H9 (cell line): Measurements from ENCODE around the gene CFAP77. TPM values are rescaled to one million over a fixed set of nuclear protein-coding genes. Genes with fewer than 3 reads are reported as not detected.

ENCODE experiments used
- DNase-seq: peaks from one replicate; pipeline ENCODE4 v3.0.0-alpha.2; 2017
- H2AFZ ChIP-seq: one replicate; pipeline ENCODE4 v1.6.1; 2013; ENCODE audit warnings: mild to moderate bottlenecking, low read length, control low read depth, moderate library complexity
- H2AK5ac ChIP-seq: 2 replicates; pipeline ENCODE4 v1.6.1; 2013; ENCODE audit warnings: low read length, control low read depth, mixed read lengths; ENCODE audit not compliant: insufficient read length
- H2BK120ac ChIP-seq: one replicate; pipeline ENCODE4 v1.6.1; 2013; ENCODE audit warnings: low read depth, mild to moderate bottlenecking, low read length, control low read depth, inconsistent platforms; ENCODE audit not compliant: poor library complexity, severe bottlenecking
- H2BK12ac ChIP-seq: 2 replicates; pipeline ENCODE4 v1.6.1; 2013; ENCODE audit warnings: low read length, control low read depth, mixed read lengths, low read depth; ENCODE audit not compliant: insufficient read length
- H2BK15ac ChIP-seq: 2 replicates; pipeline ENCODE4 v1.6.1; 2013; ENCODE audit warnings: low read depth, low read length, control low read depth
- H2BK20ac ChIP-seq: one replicate; pipeline ENCODE4 v1.6.1; 2013; ENCODE audit warnings: low read depth, mild to moderate bottlenecking, low read length, control low read depth, inconsistent platforms; ENCODE audit not compliant: poor library complexity, severe bottlenecking
- H2BK5ac ChIP-seq: 2 replicates; pipeline ENCODE4 v1.6.1; 2013; ENCODE audit warnings: low read length, control low read depth, mixed read lengths; ENCODE audit not compliant: insufficient read length
- H3K14ac ChIP-seq: 2 replicates; pipeline ENCODE4 v1.6.1; 2013; ENCODE audit warnings: low read length, control low read depth; ENCODE audit not compliant: insufficient read depth
- H3K18ac ChIP-seq: 2 replicates; pipeline ENCODE4 v1.6.1; 2013; ENCODE audit warnings: low read depth, mild to moderate bottlenecking, mixed read lengths, low read length, control low read depth; ENCODE audit not compliant: insufficient read length
- H3K23ac ChIP-seq: 2 replicates; pipeline ENCODE4 v1.6.1; 2013; ENCODE audit warnings: low read length, control low read depth, mixed read lengths, low read depth; ENCODE audit not compliant: insufficient read length
- H3K23me2 ChIP-seq: 2 replicates; pipeline ENCODE4 v1.6.1; 2013; ENCODE audit warnings: low read depth, mild to moderate bottlenecking, mixed read lengths, low read length, control low read depth; ENCODE audit not compliant: insufficient read length, poor library complexity, severe bottlenecking
- H3K27ac ChIP-seq: 2 replicates; pipeline ENCODE4 v1.5.1; 2013; ENCODE audit warnings: low read length, control low read depth, mixed read lengths, low read depth; ENCODE audit not compliant: insufficient read length
- H3K27me3 ChIP-seq: 2 replicates; pipeline ENCODE4 v1.6.1; 2013; ENCODE audit warnings: low read length, control low read depth, inconsistent platforms; ENCODE audit not compliant: insufficient read depth
- H3K4ac ChIP-seq: 2 replicates; pipeline ENCODE4 v1.6.1; 2013; ENCODE audit warnings: low read depth, mild to moderate bottlenecking, control low read depth, inconsistent platforms, low read length, moderate library complexity
- H3K4me1 ChIP-seq: 2 replicates; pipeline ENCODE4 v1.6.1; 2013; ENCODE audit warnings: low read length, control low read depth, inconsistent platforms; ENCODE audit not compliant: insufficient read depth
- H3K4me2 ChIP-seq: 2 replicates; pipeline ENCODE4 v1.6.1; 2013; ENCODE audit warnings: low read length, control low read depth, mixed read lengths; ENCODE audit not compliant: insufficient read length, insufficient read depth
- H3K56ac ChIP-seq: 2 replicates; pipeline ENCODE4 v1.6.1; 2013; ENCODE audit warnings: low read depth, mild to moderate bottlenecking, mixed read lengths, low read length, control low read depth; ENCODE audit not compliant: insufficient read length
- H3K79me1 ChIP-seq: 2 replicates; pipeline ENCODE4 v1.6.1; 2013; ENCODE audit warnings: low read depth, mild to moderate bottlenecking, moderate library complexity, low read length, control low read depth, inconsistent platforms; ENCODE audit not compliant: insufficient read depth, poor library complexity, severe bottlenecking
- H3K79me2 ChIP-seq: 2 replicates; pipeline ENCODE4 v1.6.1; 2013; ENCODE audit warnings: low read length, control low read depth, inconsistent platforms; ENCODE audit not compliant: insufficient read depth
- H3K9ac ChIP-seq: 2 replicates; pipeline ENCODE4 v1.6.1; 2013; ENCODE audit warnings: low read length, control low read depth, mixed read lengths; ENCODE audit not compliant: insufficient read length; ENCODE audit errors: extremely low read depth
- H3K9me3 ChIP-seq: one replicate; pipeline ENCODE4 v1.6.1; 2013; ENCODE audit warnings: low read depth, low read length, inconsistent platforms; ENCODE audit not compliant: control insufficient read depth
- H3T11ph ChIP-seq: one replicate; pipeline ENCODE4 v1.6.1; 2013; ENCODE audit warnings: mild to moderate bottlenecking, low read length, control low read depth, inconsistent platforms
- H4K20me1 ChIP-seq: one replicate; pipeline ENCODE4 v1.6.1; 2013; ENCODE audit not compliant: control insufficient read depth, insufficient read length, insufficient read depth
- H4K5ac ChIP-seq: 2 replicates; pipeline ENCODE4 v1.6.1; 2013; ENCODE audit warnings: low read depth, mild to moderate bottlenecking, mixed read lengths, low read length, control low read depth; ENCODE audit not compliant: insufficient read length
- H4K8ac ChIP-seq: replicated peaks from 2 replicates; pipeline ENCODE4 v1.6.1; 2013; ENCODE audit warnings: low read length, control low read depth, mixed read lengths, low read depth; ENCODE audit not compliant: insufficient read length
- H4K91ac ChIP-seq: 2 replicates; pipeline ENCODE4 v1.6.1; 2013; ENCODE audit warnings: low read depth, mild to moderate bottlenecking, moderate library complexity, mixed read lengths, low read length, control low read depth; ENCODE audit not compliant: insufficient read length
- H3K27ac Mint-ChIP-seq, 3 experiments: 2 replicates in 2 of 3; 3 replicates in 1 of 3; pipeline ENCODE4 v1.8.0; 2020 to 2021; ENCODE audit warnings: mixed read lengths in 3 of 3, mild to moderate bottlenecking in 1 of 3, moderate library complexity in 1 of 3
- H3K27me3 Mint-ChIP-seq: 2 replicates; pipeline ENCODE4 v1.8.0; 2021; ENCODE audit warnings: low read depth, mild to moderate bottlenecking, moderate library complexity, mixed read lengths
- H3K36me3 Mint-ChIP-seq, 3 experiments: 2 replicates in 2 of 3; 3 replicates in 1 of 3; pipeline ENCODE4 v1.8.0; 2020 to 2021; ENCODE audit warnings: low read depth in 3 of 3, mixed read lengths in 3 of 3; ENCODE audit not compliant: insufficient read depth in 1 of 3
- H3K4me1 Mint-ChIP-seq, 2 experiments: 2 replicates each; pipeline ENCODE4 v1.8.0; 2020; ENCODE audit warnings: mixed read lengths in 2 of 2
- H3K4me3 Mint-ChIP-seq, 2 experiments: 2 replicates in 1 of 2; 3 replicates in 1 of 2; pipeline ENCODE4 v1.8.0; 2020 to 2021; ENCODE audit warnings: mild to moderate bottlenecking in 2 of 2, mixed read lengths in 2 of 2, moderate library complexity in 1 of 2
- H3K9me3 Mint-ChIP-seq, 2 experiments: 2 replicates in 1 of 2; 3 replicates in 1 of 2; pipeline ENCODE4 v1.8.0; 2020; ENCODE audit warnings: mild to moderate bottlenecking in 2 of 2, mixed read lengths in 2 of 2, moderate library complexity in 1 of 2
- WGBS: extraction: QIAGEN DNeasy Blood & Tissue Kit; methylation state at CpG from one replicate; pipeline ENCODE4 v1.1.7; 2013; ENCODE audit warnings: missing lambda C conversion rate, low lambda C conversion rate, mixed read lengths; ENCODE audit not compliant: insufficient read length; ENCODE audit errors: extremely low coverage; 5-methylcytosine and 5-hydroxymethylcytosine counted together
- total RNA-seq: library from RNA; stranded (reverse); gene quantifications from 2 replicates; pipeline ENCODE4 v1.2.1, GENCODE V29; 2021
- TF ChIP-seq, protein P1 (sequence below): fragments of 200-600 bp; sonication (generic); conservative IDR thresholded peaks from 3 replicates; pipeline ENCODE4 v1.8.0; 2021; ENCODE audit warnings: antibody characterized with exemption, mild to moderate bottlenecking

Gene CFAP77
- total RNA-seq, 1 experiment from 2014 or later = 0.72 TPM

- no peak overlapping the region for H3K56ac ChIP-seq
- TF ChIP-seq, protein P1, sequence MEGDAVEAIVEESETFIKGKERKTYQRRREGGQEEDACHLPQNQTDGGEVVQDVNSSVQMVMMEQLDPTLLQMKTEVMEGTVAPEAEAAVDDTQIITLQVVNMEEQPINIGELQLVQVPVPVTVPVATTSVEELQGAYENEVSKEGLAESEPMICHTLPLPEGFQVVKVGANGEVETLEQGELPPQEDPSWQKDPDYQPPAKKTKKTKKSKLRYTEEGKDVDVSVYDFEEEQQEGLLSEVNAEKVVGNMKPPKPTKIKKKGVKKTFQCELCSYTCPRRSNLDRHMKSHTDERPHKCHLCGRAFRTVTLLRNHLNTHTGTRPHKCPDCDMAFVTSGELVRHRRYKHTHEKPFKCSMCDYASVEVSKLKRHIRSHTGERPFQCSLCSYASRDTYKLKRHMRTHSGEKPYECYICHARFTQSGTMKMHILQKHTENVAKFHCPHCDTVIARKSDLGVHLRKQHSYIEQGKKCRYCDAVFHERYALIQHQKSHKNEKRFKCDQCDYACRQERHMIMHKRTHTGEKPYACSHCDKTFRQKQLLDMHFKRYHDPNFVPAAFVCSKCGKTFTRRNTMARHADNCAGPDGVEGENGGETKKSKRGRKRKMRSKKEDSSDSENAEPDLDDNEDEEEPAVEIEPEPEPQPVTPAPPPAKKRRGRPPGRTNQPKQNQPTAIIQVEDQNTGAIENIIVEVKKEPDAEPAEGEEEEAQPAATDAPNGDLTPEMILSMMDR = no peak
- no peak overlapping the region for H3K4me2 ChIP-seq
- no peak overlapping the region for H3K4ac ChIP-seq
- peaks cover 17 to 24% of the 10 kb centered on the region in 2 experiments for H3K4me1 Mint-ChIP-seq
- no peak for DNase-seq
- no peaks in the 10 kb centered on the region; a peak in 1 of 5 replicates for H3K9me3 Mint-ChIP-seq
- no peak overlapping the region for H3K14ac ChIP-seq
- no peak overlapping the region for H2AK5ac ChIP-seq
- no peak overlapping the region; a peak in 1 of 5 replicates for H3K4me3 Mint-ChIP-seq
- no peaks in the 10 kb centered on the region for H3K9me3 ChIP-seq
- H3K18ac ChIP-seq = no peak overlapping the region
- H3K4me1 ChIP-seq = no peaks in the 10 kb centered on the region
- H3K9ac ChIP-seq = no peak overlapping the region
- no peak overlapping the region for H3K27ac ChIP-seq
- H3T11ph ChIP-seq = no peak overlapping the region
- peaks cover 10% of the 10 kb centered on the region for H3K27me3 Mint-ChIP-seq
- H2BK120ac ChIP-seq = no peak overlapping the region
- no peak overlapping the region for H4K91ac ChIP-seq
- H3K23ac ChIP-seq = no peak overlapping the region
- no peak overlapping the region for H2AFZ ChIP-seq
- no peaks in the 10 kb centered on the region for H3K79me1 ChIP-seq
- H4K5ac ChIP-seq = no peak overlapping the region
- H3K23me2 ChIP-seq = no peaks in the 10 kb centered on the region
- H2BK5ac ChIP-seq = no peak overlapping the region
- H3K27me3 ChIP-seq = no peaks in the 10 kb centered on the region
- H2BK15ac ChIP-seq = no peak overlapping the region
- H3K79me2 ChIP-seq = no peaks in the 10 kb centered on the region
- H3K27ac Mint-ChIP-seq = peak overlapping the region in 1 of 3 experiments; percentile 29; a peak in 1 of 7 replicates
- WGBS = no CpG with 5 or more reads among the region's 10 CpGs
- H4K20me1 ChIP-seq = no peaks in the 10 kb centered on the region
- H3K36me3 Mint-ChIP-seq = no peaks in the 10 kb centered on the region
- H4K8ac ChIP-seq = no peak overlapping the region
- H2BK20ac ChIP-seq = no peak overlapping the region
- no peak overlapping the region for H2BK12ac ChIP-seq
Measured at GRCh38 chr9:132434881-132435280, 24.9 kb downstream of the CFAP77 start.
